ENCODE results near the gene BTBD9. TPM values are rescaled to one million over a fixed set of nuclear protein-coding genes. Genes with fewer than 3 reads are reported as not detected.
A peak's percentile ranks its signal among the peaks of the same experiment; 100 is the strongest.

BTBD9 gene
- total and polyA plus RNA-seq, 9 of the 15 experiments (the other 6 are each of a cell fraction or from before 2014, with no cell fraction given), result 0.08 to 1.6 (median 0.58) TPM

DNA sequence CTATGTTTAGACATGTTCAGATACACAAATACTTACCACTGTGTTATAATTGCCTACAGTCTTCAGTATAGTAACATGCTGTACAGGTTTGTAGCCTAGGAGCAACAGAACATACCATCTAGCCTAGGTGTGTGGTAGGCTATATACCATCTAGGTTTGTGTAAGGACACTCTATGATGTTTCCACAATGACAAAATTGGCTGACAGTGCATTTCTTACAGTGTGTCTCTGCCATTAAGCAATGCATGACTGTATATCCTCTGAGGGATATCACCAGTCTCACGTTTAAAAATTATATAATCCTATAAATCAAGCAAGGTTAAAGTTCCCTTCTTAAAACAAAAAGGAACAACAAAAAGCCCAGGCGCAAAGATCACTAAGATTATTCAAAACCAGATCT, 352.2 kb downstream of the BTBD9 start:
- Histone ChIP-seq H3K36me3 (ENCODE audit: control insufficient read depth, insufficient read depth, low read length) (no peaks in the 10 kb centered on the region), H3K4me3 (no peak overlapping the region), H3K79me2 (ENCODE audit: control insufficient read depth, insufficient read depth, low read length) (no peaks in the 10 kb centered on the region), H3K4me1 (replicated peaks in 1 of 2; ENCODE audit: control insufficient read depth in 2 of 2, insufficient read depth in 2 of 2, low read length in 2 of 2) (peaks cover 0 to 3% of the 10 kb centered on the region in 2 experiments; a peak in 1 of 5 replicates), H2AFZ (ENCODE audit: low read depth, low read length) (no peak overlapping the region), H3K27me3 (ENCODE audit: control insufficient read depth in 2 of 2, insufficient read depth in 2 of 2, low read length in 2 of 2) (peaks cover 1 to 6% of the 10 kb centered on the region in 2 experiments; a peak in 3 of 5 replicates), H3K4me2 (ENCODE audit: insufficient read depth, low read length) (no peak overlapping the region), H4K20me1 (replicated peaks; ENCODE audit: control insufficient read depth, insufficient read depth, low read length) (no peaks in the 10 kb centered on the region), H3K9ac (ENCODE audit: insufficient read depth in 1 of 2, low read depth in 2 of 2, low read length in 2 of 2) (no peak overlapping the region), H3K9me1 (ENCODE audit: control insufficient read depth, insufficient read depth, low read length) (no peaks in the 10 kb centered on the region), H3K9me3 (replicated peaks; ENCODE audit: control insufficient read depth, insufficient read depth, low read depth, low read length) (no peaks in the 10 kb centered on the region), H3K27ac (ENCODE audit: extremely low read depth, low read depth, low read length) (no peak overlapping the region)
- in situ Hi-C loops (cut with MboI), result no loop called here
- ATAC-seq, result no peak
- WGBS (ENCODE audit: insufficient coverage, low coverage, missing lambda C conversion rate), result 0% methylated on average over 2 of the region's 2 CpGs
- intact Hi-C loops (cut with micrococcal nuclease), result no loop called here
- no TSS peak for BruUV-seq (replicated peaks)
- CTCF ChIA-PET (ENCODE audit: low intra/inter-chr PET ratio), result no interaction called here
- peak; percentile 73 for TF ChIP-seq MAFG (tag; conservative IDR thresholded peaks at IDR 0.05)
- TF ChIP-seq ZNF316 (IDR thresholded peaks at IDR 0.05), result peak; percentile 88
- peak; percentile 90 for TF ChIP-seq MAFK (IDR thresholded peaks at IDR 0.05; ENCODE audit: low read length)
- TF ChIP-seq C11orf30 (IDR thresholded peaks at IDR 0.05; ENCODE audit: low read depth), result peak; percentile 76; the same call in 1 of the 2 replicates
- peak; percentile 82 for TF ChIP-seq MAFF (IDR thresholded peaks at IDR 0.05; ENCODE audit: low read length)
- TF ChIP-seq ZNF76 (CRISPR knock-in tag; IDR thresholded peaks at IDR 0.05; ENCODE audit: borderline replicate concordance), result no peak
- TF ChIP-seq ZNF23 (CRISPR knock-in tag; IDR thresholded peaks at IDR 0.05), result no peak
- no peak for TF ChIP-seq NEUROD1 (IDR thresholded peaks at IDR 0.05; ENCODE audit: borderline replicate concordance, low read depth, low read length, partially characterized antibody)
- no peak for DNase-seq (ENCODE audit: extremely low read depth in 1 of 4, low spot score in 3 of 4)
- no peak for FAIRE-seq
- POLR2A ChIA-PET, result no interaction called here
